HPDE6-E6E7 (cell line): ENCODE data around the gene YTHDF1.

Experiments used
- DNase-seq: peaks from one replicate; pipeline ENCODE4 v3.0.0; 2011; ENCODE audit warnings: missing footprints; ENCODE audit errors: extremely low spot score

The YTHDF1 gene

GRCh38 chr20:63248835-63249591, 33.1 kb upstream of the YTHDF1 start:
- no peak for DNase-seq

- DNase-seq = no peak
These were observed 31.8 kb upstream of the YTHDF1 start for GRCh38 chr20:63247671-63248228.

GRCh38 chr20:63246490-63247288, 30.8 kb upstream of the YTHDF1 start:
- no peak for DNase-seq

GRCh38 chr20:63244468-63244867, 28.5 kb upstream of the YTHDF1 start:
- DNase-seq = no peak

- DNase-seq = no peak
These were observed 27.8 kb upstream of the YTHDF1 start for GRCh38 chr20:63243604-63244247.

- no peak for DNase-seq
These were observed 26.8 kb upstream of the YTHDF1 start for GRCh38 chr20:63242736-63243135.

- no peak for DNase-seq
These were observed 25.3 kb upstream of the YTHDF1 start for GRCh38 chr20:63241272-63241671.

GRCh38 chr20:63240004-63240403, 24.1 kb upstream of the YTHDF1 start:
- DNase-seq = no peak

- no peak for DNase-seq
These were observed 23.5 kb upstream of the YTHDF1 start for GRCh38 chr20:63239431-63239830.

- no peak for DNase-seq
These were observed 22.7 kb upstream of the YTHDF1 start for GRCh38 chr20:63238514-63239125.

- no peak for DNase-seq
These were observed 22.1 kb upstream of the YTHDF1 start for GRCh38 chr20:63238031-63238430.

- no peak for DNase-seq
These were observed 20.3 kb upstream of the YTHDF1 start for GRCh38 chr20:63236116-63236837.

- DNase-seq = no peak
These were observed 19.6 kb upstream of the YTHDF1 start, which contains the start of gene BIRC7 for GRCh38 chr20:63235399-63235983. TSS of gene BIRC7 (plus strand) at chr20:63235905. CDS start at chr20:63236097, 192 bp downstream.

- DNase-seq = peak; percentile 81
These were observed 18.9 kb upstream of the YTHDF1 start for GRCh38 chr20:63234693-63235398.

GRCh38 chr20:63233924-63234323, 18.0 kb upstream of the YTHDF1 start:
- DNase-seq = no peak

- DNase-seq = no peak
These were observed 17.1 kb upstream of the YTHDF1 start for GRCh38 chr20:63233061-63233344.

GRCh38 chr20:63232235-63233060, 16.5 kb upstream of the YTHDF1 start:
- no peak for DNase-seq

- peak; percentile 69 for DNase-seq
These were observed 14.9 kb upstream of the YTHDF1 start for GRCh38 chr20:63230800-63231268.

- DNase-seq = no peak
These were observed 12.9 kb upstream of the YTHDF1 start for GRCh38 chr20:63228806-63229205.
